IPS-20b (cell line): ENCODE results near the gene AFDN.

Experiments used
- H3K27ac ChIP-seq: one replicate; pipeline ENCODE4 v1.5.1; 2013; ENCODE audit warnings: low read length
- H3K27me3 ChIP-seq: 2 replicates; pipeline ENCODE4 v1.6.1; 2013; ENCODE audit warnings: mild to moderate bottlenecking, low read length, inconsistent platforms; ENCODE audit not compliant: insufficient read depth
- H3K36me3 ChIP-seq: 2 replicates; pipeline ENCODE4 v1.6.1; 2013; ENCODE audit warnings: low read depth, mild to moderate bottlenecking, inconsistent platforms, low read length, moderate library complexity; ENCODE audit not compliant: insufficient read depth
- H3K4me1 ChIP-seq: 2 replicates; pipeline ENCODE4 v1.6.1; 2013; ENCODE audit warnings: mild to moderate bottlenecking, control low read depth, inconsistent platforms, low read length, moderate library complexity; ENCODE audit not compliant: insufficient read depth
- H3K4me3 ChIP-seq: 2 replicates; pipeline ENCODE4 v1.5.1; 2013; ENCODE audit warnings: mild to moderate bottlenecking, low read length, inconsistent platforms
- H3K9ac ChIP-seq: 2 replicates; pipeline ENCODE4 v1.6.1; 2013; ENCODE audit warnings: low read depth, mild to moderate bottlenecking, inconsistent platforms, low read length, moderate library complexity
- H3K9me3 ChIP-seq: 2 replicates; pipeline ENCODE4 v1.6.1; 2013; ENCODE audit warnings: mild to moderate bottlenecking, low read depth, low read length, inconsistent platforms; ENCODE audit not compliant: insufficient read depth

Gene AFDN

DNA sequence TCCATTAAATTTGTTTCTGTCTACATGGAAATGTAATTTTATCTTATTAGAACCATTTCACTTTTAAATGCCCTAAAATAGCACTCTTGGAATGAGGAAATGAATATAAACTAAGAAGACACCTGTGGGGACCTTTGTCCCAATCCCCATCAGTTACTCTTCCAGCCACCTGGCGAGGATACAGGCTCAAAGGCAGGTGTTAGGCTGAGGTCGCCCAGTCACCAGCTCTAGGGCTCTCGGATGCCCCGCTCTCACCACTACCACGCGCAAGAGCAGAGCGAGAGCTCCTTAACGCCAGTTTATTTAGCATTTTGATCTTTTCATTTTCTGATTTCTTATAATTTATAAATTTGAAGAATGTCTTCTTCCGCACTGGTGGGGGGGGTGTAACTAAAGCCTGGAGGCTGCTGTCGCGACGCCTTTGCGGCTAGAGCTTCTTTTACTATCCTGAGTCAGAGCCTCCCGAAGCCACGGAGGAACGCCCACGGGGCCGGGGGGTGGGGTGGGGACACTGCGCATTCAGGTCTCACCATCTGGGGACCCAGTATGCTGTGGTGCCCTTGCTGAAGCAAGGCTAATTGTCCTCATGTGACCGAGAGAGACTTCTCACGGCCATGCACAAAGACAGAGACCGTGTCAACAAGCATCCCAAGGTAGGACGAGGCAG lies 38.7 kb upstream of the AFDN start:
- Histone ChIP-seq H3K27ac (no peak overlapping the region), H3K4me1 (no peaks in the 10 kb centered on the region), H3K27me3 (no peaks in the 10 kb centered on the region), H3K9me3 (no peaks in the 10 kb centered on the region), H3K36me3 (no peaks in the 10 kb centered on the region), H3K4me3 (no peak overlapping the region), H3K9ac (no peak overlapping the region)

- no peaks in the 10 kb centered on the region for H3K27me3 ChIP-seq
- H3K4me3 ChIP-seq = no peak overlapping the region
- no peaks in the 10 kb centered on the region for H3K4me1 ChIP-seq
- H3K9me3 ChIP-seq = no peaks in the 10 kb centered on the region
- H3K27ac ChIP-seq = no peak overlapping the region
- no peak overlapping the region for H3K9ac ChIP-seq
- H3K36me3 ChIP-seq = no peaks in the 10 kb centered on the region
These were observed 38.2 kb upstream of the AFDN start for GRCh38 chr6:167788563-167788903.

- Histone ChIP-seq H3K4me3 (no peak overlapping the region), H3K9ac (no peak overlapping the region), H3K27me3 (no peaks in the 10 kb centered on the region), H3K36me3 (no peaks in the 10 kb centered on the region), H3K9me3 (no peaks in the 10 kb centered on the region), H3K4me1 (no peaks in the 10 kb centered on the region), H3K27ac (no peak overlapping the region)
These were observed 37.4 kb upstream of the AFDN start for GRCh38 chr6:167789358-167789757.

DNA sequence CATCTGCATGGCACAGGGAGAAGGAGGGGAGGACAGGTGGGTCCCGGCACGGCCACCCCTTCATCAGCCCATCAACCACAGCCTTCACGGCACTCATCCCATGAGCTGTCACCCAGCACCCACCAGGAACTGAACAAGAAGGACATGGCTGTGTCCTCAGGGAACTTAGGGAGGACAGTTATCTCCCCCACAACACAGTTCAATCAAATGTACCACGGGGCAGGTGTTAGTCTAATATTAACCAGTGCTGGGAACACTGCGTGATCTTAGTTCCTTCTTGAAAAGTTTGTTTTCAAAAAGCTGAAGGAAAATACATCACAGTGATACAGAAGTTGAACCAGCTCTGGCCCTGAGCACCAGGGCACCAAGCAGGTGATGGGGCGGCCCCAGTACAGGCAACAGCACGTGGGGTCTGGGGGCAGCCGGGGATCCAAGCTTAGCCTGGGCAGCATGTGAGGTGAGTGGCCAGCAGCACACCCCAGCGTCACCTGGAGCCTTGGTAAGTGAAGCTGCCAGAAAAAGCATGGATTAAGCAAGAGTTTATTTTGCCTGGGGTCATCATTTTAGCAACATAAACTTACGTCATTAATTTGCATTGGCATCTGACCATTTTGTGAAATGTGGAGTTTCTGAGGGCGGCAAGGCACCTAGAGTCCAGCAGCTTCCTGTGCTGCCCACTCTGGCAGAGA lies 35.5 kb upstream of the AFDN start:
- H3K9ac ChIP-seq = no peak overlapping the region
- H3K27me3 ChIP-seq = no peaks in the 10 kb centered on the region; the same call in 1 of the 2 replicates
- no peaks in the 10 kb centered on the region for H3K4me1 ChIP-seq
- H3K4me3 ChIP-seq = no peak overlapping the region
- no peaks in the 10 kb centered on the region for H3K36me3 ChIP-seq
- H3K9me3 ChIP-seq = no peaks in the 10 kb centered on the region
- no peak overlapping the region for H3K27ac ChIP-seq

GRCh38 chr6:167791780-167792478 lies 34.8 kb upstream of the AFDN start:
- no peaks in the 10 kb centered on the region for H3K36me3 ChIP-seq
- H3K4me1 ChIP-seq = no peaks in the 10 kb centered on the region
- H3K27ac ChIP-seq = no peak overlapping the region
- no peaks in the 10 kb centered on the region for H3K9me3 ChIP-seq
- H3K9ac ChIP-seq = no peak overlapping the region
- H3K27me3 ChIP-seq = no peaks in the 10 kb centered on the region; the same call in 1 of the 2 replicates
- H3K4me3 ChIP-seq = no peak overlapping the region

DNA sequence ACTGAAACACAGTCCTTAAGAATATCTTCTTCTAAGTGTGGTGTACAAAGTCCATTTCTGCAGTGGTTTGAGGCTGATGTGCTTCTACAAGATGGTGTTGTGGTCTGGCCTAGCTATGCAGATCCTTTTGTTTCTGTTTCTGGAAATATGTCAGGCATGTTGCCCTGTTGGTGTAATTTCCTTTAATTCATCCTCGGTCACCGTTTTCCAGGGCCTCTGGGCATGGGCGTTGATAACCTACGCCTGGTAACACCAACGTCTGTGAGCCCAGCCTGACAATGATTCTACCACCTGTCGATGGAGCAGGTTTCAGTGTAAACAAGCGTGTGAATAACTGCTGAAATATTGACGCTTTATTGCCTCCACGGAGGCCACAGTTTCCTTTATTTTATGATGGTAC lies 33.3 kb upstream of the AFDN start:
- H3K4me1 ChIP-seq = no peaks in the 10 kb centered on the region
- no peak overlapping the region for H3K9ac ChIP-seq
- no peak overlapping the region for H3K4me3 ChIP-seq
- H3K27ac ChIP-seq = no peak overlapping the region
- no peaks in the 10 kb centered on the region for H3K36me3 ChIP-seq
- no peaks in the 10 kb centered on the region; the same call in 1 of the 2 replicates for H3K27me3 ChIP-seq
- no peaks in the 10 kb centered on the region for H3K9me3 ChIP-seq

- H3K4me3 ChIP-seq = no peak overlapping the region
- no peaks in the 10 kb centered on the region; the same call in 1 of the 2 replicates for H3K27me3 ChIP-seq
- peaks cover 3% of the 10 kb centered on the region; the same call in 1 of the 2 replicates for H3K4me1 ChIP-seq
- no peak overlapping the region for H3K9ac ChIP-seq
- H3K9me3 ChIP-seq = no peaks in the 10 kb centered on the region
- no peak overlapping the region for H3K27ac ChIP-seq
- no peaks in the 10 kb centered on the region for H3K36me3 ChIP-seq
These were observed 32.3 kb upstream of the AFDN start for GRCh38 chr6:167794161-167795157.

- Histone ChIP-seq H3K27ac (no peak overlapping the region), H3K4me3 (no peak overlapping the region), H3K9ac (no peak overlapping the region), H3K27me3 (no peaks in the 10 kb centered on the region; the same call in 1 of the 2 replicates), H3K9me3 (no peaks in the 10 kb centered on the region), H3K36me3 (no peaks in the 10 kb centered on the region), H3K4me1 (peaks cover 3% of the 10 kb centered on the region; the same call in 1 of the 2 replicates)
These were observed 31.3 kb upstream of the AFDN start for GRCh38 chr6:167795321-167795811.

- Histone ChIP-seq H3K27me3 (no peaks in the 10 kb centered on the region; the same call in 1 of the 2 replicates), H3K27ac (no peak overlapping the region), H3K9ac (no peak overlapping the region), H3K4me1 (peaks cover 3% of the 10 kb centered on the region; the same call in 1 of the 2 replicates), H3K36me3 (no peaks in the 10 kb centered on the region), H3K4me3 (no peak overlapping the region), H3K9me3 (no peaks in the 10 kb centered on the region)
These were observed 30.9 kb upstream of the AFDN start for GRCh38 chr6:167795874-167796191.

GRCh38 chr6:167796192-167796981 lies 30.3 kb upstream of the AFDN start:
- Histone ChIP-seq H3K9me3 (no peaks in the 10 kb centered on the region), H3K36me3 (no peaks in the 10 kb centered on the region), H3K4me3 (no peak overlapping the region), H3K9ac (no peak overlapping the region), H3K4me1 (peaks cover 3% of the 10 kb centered on the region; the same call in 1 of the 2 replicates), H3K27me3 (no peaks in the 10 kb centered on the region; the same call in 1 of the 2 replicates), H3K27ac (no peak overlapping the region)
